Choroid plexus epithelial cell (primary cell): ENCODE data around the gene ERI2.

Experiments used
- DNase-seq: peaks from one replicate; pipeline ENCODE4 v3.0.0-alpha.2; 2010; ENCODE audit warnings: low read depth
- H3K4me3 ChIP-seq: 2 replicates; pipeline ENCODE4 v1.5.1; 2011; ENCODE audit warnings: low read depth, mild to moderate bottlenecking, control low read depth, low read length, moderate library complexity
- TF ChIP-seq, protein P1 (sequence below): conservative IDR thresholded peaks from 2 replicates; pipeline ENCODE4 v1.5.1; 2011; ENCODE audit warnings: low read depth, mild to moderate bottlenecking, control low read depth, inconsistent platforms, low read length, moderate library complexity

ERI2 gene

DNA sequence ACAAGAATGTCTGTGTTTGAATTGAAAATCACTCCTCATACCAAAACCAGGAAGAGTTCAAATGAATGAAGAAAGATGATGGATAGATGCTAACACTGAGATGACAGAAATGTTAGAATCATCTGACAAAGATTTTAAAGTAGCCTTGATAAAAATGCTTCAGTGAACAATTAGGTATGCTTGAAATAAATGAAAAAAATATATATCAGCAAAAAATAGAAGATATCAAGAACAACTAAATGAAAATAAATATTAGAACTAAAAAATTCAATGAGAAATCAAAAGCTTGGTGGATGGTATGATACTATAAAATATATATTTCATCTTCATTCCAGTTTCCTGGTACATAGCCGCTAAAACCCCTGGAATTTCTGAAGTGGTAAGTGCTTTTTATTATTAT lies 51.0 kb downstream of the ERI2 start:
- DNase-seq, result no peak
- TF ChIP-seq, protein P1, sequence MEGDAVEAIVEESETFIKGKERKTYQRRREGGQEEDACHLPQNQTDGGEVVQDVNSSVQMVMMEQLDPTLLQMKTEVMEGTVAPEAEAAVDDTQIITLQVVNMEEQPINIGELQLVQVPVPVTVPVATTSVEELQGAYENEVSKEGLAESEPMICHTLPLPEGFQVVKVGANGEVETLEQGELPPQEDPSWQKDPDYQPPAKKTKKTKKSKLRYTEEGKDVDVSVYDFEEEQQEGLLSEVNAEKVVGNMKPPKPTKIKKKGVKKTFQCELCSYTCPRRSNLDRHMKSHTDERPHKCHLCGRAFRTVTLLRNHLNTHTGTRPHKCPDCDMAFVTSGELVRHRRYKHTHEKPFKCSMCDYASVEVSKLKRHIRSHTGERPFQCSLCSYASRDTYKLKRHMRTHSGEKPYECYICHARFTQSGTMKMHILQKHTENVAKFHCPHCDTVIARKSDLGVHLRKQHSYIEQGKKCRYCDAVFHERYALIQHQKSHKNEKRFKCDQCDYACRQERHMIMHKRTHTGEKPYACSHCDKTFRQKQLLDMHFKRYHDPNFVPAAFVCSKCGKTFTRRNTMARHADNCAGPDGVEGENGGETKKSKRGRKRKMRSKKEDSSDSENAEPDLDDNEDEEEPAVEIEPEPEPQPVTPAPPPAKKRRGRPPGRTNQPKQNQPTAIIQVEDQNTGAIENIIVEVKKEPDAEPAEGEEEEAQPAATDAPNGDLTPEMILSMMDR, result no peak
- no peak overlapping the region for H3K4me3 ChIP-seq

DNA sequence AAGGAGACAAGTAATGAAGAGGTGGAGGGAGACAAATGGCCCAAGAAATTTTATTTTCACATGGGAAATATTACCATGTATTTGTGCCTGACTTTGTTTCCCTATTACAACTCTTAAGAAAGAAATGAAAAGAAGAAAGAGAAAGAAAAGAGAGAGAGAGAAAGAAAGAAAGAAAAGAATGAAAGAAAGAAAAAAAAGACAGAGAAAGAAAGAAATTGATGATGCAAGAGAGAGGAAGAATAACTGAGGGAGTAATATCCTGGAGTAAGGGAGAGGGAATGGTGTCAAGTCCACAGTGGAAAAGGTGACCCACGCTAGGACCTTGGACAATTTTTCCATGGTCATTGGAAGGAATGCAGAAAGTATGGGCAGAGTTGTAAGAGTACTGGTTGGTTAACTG lies 52.5 kb downstream of the ERI2 start:
- TF ChIP-seq, protein P1, result no peak
- no peak for DNase-seq
- H3K4me3 ChIP-seq, result no peak overlapping the region

DNA sequence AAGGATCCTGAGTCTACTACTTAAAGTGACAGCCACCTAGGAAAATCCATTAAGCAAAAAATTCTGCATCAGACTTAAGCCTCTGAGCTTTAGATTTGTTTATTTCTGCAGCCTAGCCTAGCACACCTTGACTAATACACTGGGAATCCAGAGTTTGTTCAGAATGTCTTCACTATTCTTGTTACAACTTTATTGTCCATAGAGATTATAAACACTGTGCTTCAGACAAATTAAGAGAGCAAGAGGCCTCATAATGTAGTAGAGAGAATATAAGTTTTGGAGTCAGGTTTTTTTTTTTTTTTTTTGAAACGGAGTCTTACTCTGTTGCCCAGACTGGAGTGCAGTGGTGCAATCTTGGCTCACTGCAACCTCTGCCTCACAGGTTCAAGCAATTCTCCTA lies 55.7 kb downstream of the ERI2 start:
- no peak for DNase-seq
- H3K4me3 ChIP-seq, result no peak overlapping the region
- TF ChIP-seq, protein P1, result no peak

DNA sequence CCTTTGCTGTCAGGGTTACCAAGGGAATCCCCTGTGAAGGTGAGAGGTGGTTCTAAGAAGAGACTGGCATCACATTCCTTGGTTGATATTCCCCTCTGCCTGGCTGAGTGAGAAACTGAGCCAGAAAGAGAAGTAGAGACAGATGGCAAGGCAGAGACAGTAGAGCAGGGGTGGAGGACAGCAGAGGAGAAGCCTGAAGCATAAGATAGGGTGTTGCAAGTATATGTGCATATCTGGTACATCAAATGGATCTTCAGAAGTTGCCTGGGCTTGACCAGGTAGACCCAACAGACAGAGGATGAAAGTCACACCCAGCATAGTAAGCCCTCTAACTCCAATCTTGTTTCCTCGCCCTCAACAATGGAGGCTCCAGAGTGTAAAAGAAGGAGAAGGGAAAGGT lies 56.8 kb downstream of the ERI2 start:
- TF ChIP-seq, protein P1, result no peak
- H3K4me3 ChIP-seq, result no peak overlapping the region
- no peak for DNase-seq

DNA sequence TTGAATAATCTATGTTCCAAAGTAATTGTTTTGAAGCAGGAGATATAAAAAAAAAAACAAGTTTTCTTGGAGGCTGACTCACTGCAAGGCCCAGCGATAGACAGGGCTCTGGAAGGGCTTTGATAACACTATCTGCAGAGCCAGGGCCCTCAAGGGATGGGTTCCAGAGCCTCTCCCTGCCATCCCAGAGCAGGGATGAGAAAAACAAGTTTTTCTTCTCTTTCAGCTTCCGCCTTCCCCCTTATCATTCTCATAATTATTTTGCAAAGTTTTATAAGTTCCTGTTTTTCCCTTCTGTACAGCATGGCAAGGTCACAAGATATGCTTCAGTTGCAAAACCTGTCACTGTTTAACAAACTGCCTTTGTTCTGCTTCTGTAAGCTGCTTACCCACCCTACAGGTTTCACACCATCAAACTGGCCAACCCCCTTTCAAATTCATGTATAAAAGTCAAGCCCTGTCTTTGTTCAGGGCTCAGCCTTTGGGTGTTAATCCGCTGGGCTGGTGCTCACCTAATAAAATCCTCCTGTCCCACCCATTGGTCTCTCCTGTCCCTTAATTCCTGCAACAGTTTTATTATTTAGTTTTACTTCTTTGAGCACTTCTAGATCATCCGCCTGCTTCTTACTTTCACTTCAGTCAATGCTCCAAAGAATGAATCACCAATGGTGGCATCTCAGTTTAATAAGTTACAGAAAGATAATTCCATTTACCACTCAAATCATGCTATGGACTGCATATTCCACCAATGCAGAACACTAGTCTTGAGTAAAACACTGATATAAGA lies 59.0 kb downstream of the ERI2 start:
- no peak for DNase-seq
- H3K4me3 ChIP-seq, result no peak overlapping the region

DNA sequence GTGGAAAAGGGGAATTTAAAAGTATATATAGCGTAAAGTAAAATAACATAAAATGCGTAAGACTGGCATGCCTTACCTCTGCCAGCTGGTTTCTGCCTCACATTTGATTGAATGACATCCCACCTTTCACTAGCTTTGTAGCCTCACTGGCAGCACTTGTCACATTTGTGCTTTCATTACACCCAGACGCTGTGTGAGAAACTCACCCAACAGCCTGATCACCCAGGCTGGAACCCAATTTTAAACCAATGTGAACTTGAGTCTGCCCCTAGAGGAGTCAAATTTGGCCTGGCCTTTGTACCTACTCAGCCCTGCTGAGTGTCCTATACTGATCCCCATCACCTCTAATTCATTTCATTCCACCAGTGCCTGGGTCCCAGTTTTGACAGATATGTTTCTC lies 59.8 kb downstream of the ERI2 start:
- no peak for DNase-seq
- no peak overlapping the region for H3K4me3 ChIP-seq
- TF ChIP-seq, protein P1, result no peak

More for the DNA sequence above, 59.0 kb downstream of the ERI2 start:
- TF ChIP-seq, protein P1, result no peak
